NB4 (cell line): ENCODE data around the gene ZG16.

Experiments
- MAX ChIP-seq: IDR thresholded peaks from 2 replicates; pipeline ENCODE4 v1.6.1; 2011; ENCODE audit warnings: low read depth, low read length
- MYC ChIP-seq: IDR thresholded peaks from 2 replicates; pipeline ENCODE4 v1.6.1; 2011; ENCODE audit warnings: low read depth, low read length
- POLR2A ChIP-seq: IDR thresholded peaks from 2 replicates; pipeline ENCODE4 v1.6.1; 2011; ENCODE audit warnings: mild to moderate bottlenecking; ENCODE audit not compliant: insufficient read length; ENCODE audit errors: extremely low read depth
- TF ChIP-seq, protein P1 (sequence below): IDR thresholded peaks from one replicate; pipeline ENCODE4 v1.5.1; 2012; ENCODE audit warnings: low read depth, low read length

GRCh38 chr16:29738514-29738913 lies 39.5 kb upstream of the ZG16 start:
- TF ChIP-seq, protein P1, sequence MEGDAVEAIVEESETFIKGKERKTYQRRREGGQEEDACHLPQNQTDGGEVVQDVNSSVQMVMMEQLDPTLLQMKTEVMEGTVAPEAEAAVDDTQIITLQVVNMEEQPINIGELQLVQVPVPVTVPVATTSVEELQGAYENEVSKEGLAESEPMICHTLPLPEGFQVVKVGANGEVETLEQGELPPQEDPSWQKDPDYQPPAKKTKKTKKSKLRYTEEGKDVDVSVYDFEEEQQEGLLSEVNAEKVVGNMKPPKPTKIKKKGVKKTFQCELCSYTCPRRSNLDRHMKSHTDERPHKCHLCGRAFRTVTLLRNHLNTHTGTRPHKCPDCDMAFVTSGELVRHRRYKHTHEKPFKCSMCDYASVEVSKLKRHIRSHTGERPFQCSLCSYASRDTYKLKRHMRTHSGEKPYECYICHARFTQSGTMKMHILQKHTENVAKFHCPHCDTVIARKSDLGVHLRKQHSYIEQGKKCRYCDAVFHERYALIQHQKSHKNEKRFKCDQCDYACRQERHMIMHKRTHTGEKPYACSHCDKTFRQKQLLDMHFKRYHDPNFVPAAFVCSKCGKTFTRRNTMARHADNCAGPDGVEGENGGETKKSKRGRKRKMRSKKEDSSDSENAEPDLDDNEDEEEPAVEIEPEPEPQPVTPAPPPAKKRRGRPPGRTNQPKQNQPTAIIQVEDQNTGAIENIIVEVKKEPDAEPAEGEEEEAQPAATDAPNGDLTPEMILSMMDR: no peak
- no peak for TF ChIP-seq POLR2A
- no peak for TF ChIP-seq MYC
- no peak for TF ChIP-seq MAX
